Measurements from ENCODE around the gene IL20RA. TPM values are rescaled to one million over a fixed set of nuclear protein-coding genes. Genes with fewer than 3 reads are reported as not detected.

IL20RA gene
- total and polyA plus RNA-seq, 2 of the 13 experiments (the other 11 are each of a cell fraction or from before 2014, with no cell fraction given) = not detected

- TF ChIP-seq RFXAP (CRISPR knock-in tag; IDR thresholded peaks at IDR 0.05; ENCODE audit: borderline replicate concordance) (no peak), NONO (IDR thresholded peaks at IDR 0.05) (no peak), NONO (CRISPR knock-in tag; conservative IDR thresholded peaks at IDR 0.05) (no peak), CHD4 (IDR thresholded peaks at IDR 0.05; ENCODE audit: borderline replicate concordance, low read length) (no peak), BCL6 (CRISPR knock-in tag; IDR thresholded peaks at IDR 0.05) (no peak), ASH2L (IDR thresholded peaks at IDR 0.05; ENCODE audit: insufficient read length, low read depth, low read length) (no peak), IRX3 (CRISPR knock-in tag; IDR thresholded peaks at IDR 0.05; ENCODE audit: borderline replicate concordance, low read depth) (no peak), TEAD3 (CRISPR knock-in tag; optimal IDR thresholded peaks at IDR 0.05; ENCODE audit: borderline replicate concordance) (no peak), CBX1 (IDR thresholded peaks at IDR 0.05; ENCODE audit: low read depth) (no peak), EZH2 (conservative IDR thresholded peaks at IDR 0.05; ENCODE audit: low read depth, low read length) (no peak), RNF2 (conservative IDR thresholded peaks at IDR 0.05; ENCODE audit: low read depth) (no peak), DRAP1 (CRISPR knock-in tag; IDR thresholded peaks at IDR 0.05) (no peak), RARG (CRISPR knock-in tag; IDR thresholded peaks at IDR 0.05; ENCODE audit: low read depth) (no peak), ZNF775 (CRISPR knock-in tag; IDR thresholded peaks at IDR 0.05; ENCODE audit: borderline replicate concordance) (no peak), ZFP82 (CRISPR knock-in tag; IDR thresholded peaks at IDR 0.05; ENCODE audit: borderline replicate concordance) (no peak)
- no peak overlapping the region for H3K4me2 ChIP-seq (ENCODE audit: low read depth, low read length)
- no peak for ATAC-seq
Observed at GRCh38 chr6:136969930-136970329, 74.8 kb downstream of the IL20RA start.

More at GRCh38 chr6:136969930-136970329, 74.8 kb downstream of the IL20RA start:
- CTCF ChIA-PET (ENCODE audit: low intra/inter-chr PET ratio, low total read pairs) = no interaction called here
- no peaks in the 10 kb centered on the region for H3K4me1 ChIP-seq (ENCODE audit: insufficient read depth, low read length)
- H3K27ac ChIP-seq (ENCODE audit: extremely low read length, insufficient read depth, low read length) = no peak overlapping the region
- H3K9me3 ChIP-seq (ENCODE audit: low read length) = no peaks in the 10 kb centered on the region
- in situ Hi-C loops (cut with HindIII; ENCODE audit: extremely low pct_ligation_motif_present, low pct_unique_long_range_greater_than_20kb) = loop anchor here (25.0 kb wide), 1 partner anchor 667 kb away; no protein-coding TSS in a partner anchor
- H2AFZ ChIP-seq (ENCODE audit: low read length) = no peak overlapping the region
- H3K9ac ChIP-seq (ENCODE audit: insufficient read depth, low read depth, low read length) = no peak overlapping the region
- H3K36me3 ChIP-seq (replicated peaks in 1 of 2; ENCODE audit: control insufficient read depth in 1 of 2, insufficient read depth in 2 of 2, low read length in 2 of 2) = no peaks in the 10 kb centered on the region
- no peak for FAIRE-seq
- DNase-seq (ENCODE audit: low spot score) = no peak
- H3K4me3 ChIP-seq (replicated peaks in 1 of 3; ENCODE audit: insufficient read depth in 1 of 3, low read depth in 2 of 3, low read length in 3 of 3) = no peak overlapping the region
- intact Hi-C loops (cut with micrococcal nuclease; ENCODE audit: unreplicated experiment) = loop anchor here (5.0 kb wide), 1 partner anchor 123 kb away; no protein-coding TSS in a partner anchor
- H4K20me1 ChIP-seq (ENCODE audit: insufficient read depth, low read length) = no peaks in the 10 kb centered on the region
- WGBS (ENCODE audit: low lambda C conversion rate) = 23% methylated on average over 4 of the region's 4 CpGs
- POLR2A ChIA-PET = no interaction called here
- H3K79me2 ChIP-seq (ENCODE audit: insufficient read depth, low read length) = no peaks in the 10 kb centered on the region
- H3K27me3 ChIP-seq (ENCODE audit: control insufficient read depth in 1 of 2, insufficient read depth in 2 of 2, low read length in 2 of 2) = peaks cover 0 to 7% of the 10 kb centered on the region in 2 experiments; a peak in 1 of 5 replicates
- no TSS peak for BruUV-seq (replicated peaks)
